K562 (cell line): ENCODE data around the gene ALDH1A3.

ENCODE experiments used
- CTCF ChIP-seq, 3 experiments: IDR thresholded peaks in 2 of 3; conservative IDR thresholded peaks in 1 of 3; 2 replicates each; pipeline ENCODE4 v1.5.1; 2011 to 2012; ENCODE audit warnings: low read length in 3 of 3, mild to moderate bottlenecking in 3 of 3, control low read depth in 2 of 3, improper control_type of control experiment in 1 of 3, inconsistent platforms in 1 of 3, low read depth in 1 of 3, mixed read lengths in 1 of 3, moderate library complexity in 1 of 3; ENCODE audit not compliant: insufficient read depth in 2 of 3
- EZH2 ChIP-seq: IDR thresholded peaks from 2 replicates; pipeline ENCODE4 v1.6.1; 2012; ENCODE audit warnings: low read depth, mild to moderate bottlenecking, inconsistent platforms, low read length, borderline replicate concordance
- MEF2A ChIP-seq: IDR thresholded peaks from 2 replicates; pipeline ENCODE4 v1.6.1; 2011; ENCODE audit warnings: low read depth, mild to moderate bottlenecking, low read length, moderate library complexity; ENCODE audit not compliant: control insufficient read depth
- TF ChIP-seq, protein P1 (sequence below): sonication (generic); formaldehyde crosslinking; IDR thresholded peaks from 2 replicates; pipeline ENCODE4 v1.8.1; 2022; ENCODE audit warnings: missing genetic modification reagents

DNA sequence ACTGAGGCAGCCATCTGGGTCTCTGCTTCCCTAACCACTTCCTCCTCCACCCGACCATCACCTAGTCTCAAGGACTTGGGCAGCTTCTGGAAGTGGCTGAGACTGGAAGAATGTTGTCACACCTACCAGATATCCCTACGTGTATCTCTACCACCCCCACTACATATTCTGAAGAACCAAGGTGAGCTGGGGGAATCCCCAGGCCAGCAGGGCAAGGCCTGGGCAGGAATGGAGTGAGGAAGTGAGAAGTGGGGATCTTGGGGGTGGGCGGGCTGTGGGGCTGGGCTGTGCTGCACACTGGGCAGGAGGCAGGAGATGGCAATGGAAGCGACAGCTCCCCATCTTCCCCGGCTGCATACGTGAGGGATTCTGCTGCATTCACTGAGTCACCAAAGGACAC, 17.5 kb upstream of the ALDH1A3 start:
- TF ChIP-seq EZH2 (no peak), MEF2A (no peak), CTCF (IDR thresholded peaks at IDR 0.05 in 2 of 3, conservative IDR thresholded peaks at IDR 0.05 in 1 of 3; ENCODE audit: insufficient read depth in 2 of 3, low read depth in 1 of 3, low read length in 3 of 3) (no peak)
- TF ChIP-seq, protein P1, sequence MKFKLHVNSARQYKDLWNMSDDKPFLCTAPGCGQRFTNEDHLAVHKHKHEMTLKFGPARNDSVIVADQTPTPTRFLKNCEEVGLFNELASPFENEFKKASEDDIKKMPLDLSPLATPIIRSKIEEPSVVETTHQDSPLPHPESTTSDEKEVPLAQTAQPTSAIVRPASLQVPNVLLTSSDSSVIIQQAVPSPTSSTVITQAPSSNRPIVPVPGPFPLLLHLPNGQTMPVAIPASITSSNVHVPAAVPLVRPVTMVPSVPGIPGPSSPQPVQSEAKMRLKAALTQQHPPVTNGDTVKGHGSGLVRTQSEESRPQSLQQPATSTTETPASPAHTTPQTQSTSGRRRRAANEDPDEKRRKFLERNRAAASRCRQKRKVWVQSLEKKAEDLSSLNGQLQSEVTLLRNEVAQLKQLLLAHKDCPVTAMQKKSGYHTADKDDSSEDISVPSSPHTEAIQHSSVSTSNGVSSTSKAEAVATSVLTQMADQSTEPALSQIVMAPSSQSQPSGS (CRISPR knock-in tag), result no peak
